Calu3 (cell line): ENCODE data around the gene PLCXD3. TPM values are rescaled to one million over a fixed set of nuclear protein-coding genes. Genes with fewer than 3 reads are reported as not detected.

ENCODE experiments used
- BruUV-seq: library from RNA; stranded (reverse); fragments of 400-500 nt; replicated peaks from 2 replicates; lab custom pipeline; 2021; lab: Mats Ljungman, UMichigan
- CTCF ChIA-PET: fragments of 300-600 bp; sonication (Branson Sonifier 250); formaldehyde crosslinking; loops from one replicate; lab custom pipeline; 2022; ENCODE audit warnings: antibody characterized with exemption; lab: Charles Lee
- DNase-seq: peaks from one replicate; pipeline ENCODE4 v3.0.0; 2022
- H3K27ac Mint-ChIP-seq: one replicate; pipeline ENCODE4 v1.8.0; 2022; ENCODE audit warnings: mixed read lengths; ENCODE audit not compliant: unreplicated experiment
- H3K27me3 Mint-ChIP-seq: one replicate; pipeline ENCODE4 v1.8.0; 2022; ENCODE audit warnings: mixed read lengths; ENCODE audit not compliant: unreplicated experiment
- H3K36me3 Mint-ChIP-seq: one replicate; pipeline ENCODE4 v1.8.0; 2022; ENCODE audit warnings: mild to moderate bottlenecking, moderate library complexity, mixed read lengths; ENCODE audit not compliant: insufficient read depth, unreplicated experiment
- H3K4me1 Mint-ChIP-seq: one replicate; pipeline ENCODE4 v1.8.0; 2022; ENCODE audit warnings: mild to moderate bottlenecking, low read depth, mixed read lengths; ENCODE audit not compliant: unreplicated experiment
- H3K4me3 Mint-ChIP-seq: one replicate; pipeline ENCODE4 v1.8.0; 2022; ENCODE audit warnings: mild to moderate bottlenecking, low read depth, moderate library complexity, mixed read lengths; ENCODE audit not compliant: unreplicated experiment
- H3K9me3 Mint-ChIP-seq: one replicate; pipeline ENCODE4 v1.8.0; 2022; ENCODE audit warnings: low read depth, mixed read lengths; ENCODE audit not compliant: unreplicated experiment
- CTCF ChIP-seq: fragments of 200-600 bp; IDR thresholded peaks from one replicate; pipeline ENCODE4 v1.8.0; 2022; ENCODE audit warnings: antibody characterized with exemption; ENCODE audit not compliant: unreplicated experiment
- intact Hi-C: fragments of 100-400 bp; cut with micrococcal nuclease; formaldehyde crosslinking; loops from one replicate; pipeline ENCODE4 v1.10.0; 2022; ENCODE audit not compliant: unreplicated experiment
- total RNA-seq: library from RNA; stranded (reverse); gene quantifications from 2 replicates; pipeline ENCODE4 v1.2.3, GENCODE V29; 2022

The PLCXD3 gene
- total RNA-seq, 1 experiment from 2014 or later, result not detected

DNA sequence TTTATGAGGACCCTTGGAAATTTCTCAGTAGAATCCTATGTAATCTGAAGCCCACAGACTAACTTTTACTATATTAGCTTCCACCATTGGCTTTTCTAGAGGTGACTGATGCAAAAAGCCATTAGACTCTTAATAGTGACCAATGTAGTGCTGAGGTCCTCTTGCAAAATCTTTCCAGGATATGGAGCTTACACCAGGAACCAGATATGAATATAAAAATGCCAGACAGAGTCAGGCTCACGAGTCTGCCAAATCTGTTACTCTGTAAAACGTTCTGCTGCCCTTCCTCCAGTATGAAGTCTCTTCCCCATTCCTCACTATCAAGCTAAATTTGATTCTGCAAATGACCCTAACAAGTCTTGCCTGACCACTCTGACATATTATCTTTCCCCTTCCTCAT lies 223.7 kb downstream of the PLCXD3 start:
- TF ChIP-seq CTCF, result no peak
- H3K4me3 Mint-ChIP-seq, result no peak overlapping the region
- BruUV-seq, result no TSS peak
- H3K4me1 Mint-ChIP-seq, result no peaks in the 10 kb centered on the region
- H3K27me3 Mint-ChIP-seq, result peaks cover 14% of the 10 kb centered on the region
- intact Hi-C loops, result no loop called here
- H3K36me3 Mint-ChIP-seq, result no peaks in the 10 kb centered on the region
- H3K9me3 Mint-ChIP-seq, result peaks cover 11% of the 10 kb centered on the region
- DNase-seq, result no peak
- no peak overlapping the region for H3K27ac Mint-ChIP-seq
- CTCF ChIA-PET, result no interaction called here

DNA sequence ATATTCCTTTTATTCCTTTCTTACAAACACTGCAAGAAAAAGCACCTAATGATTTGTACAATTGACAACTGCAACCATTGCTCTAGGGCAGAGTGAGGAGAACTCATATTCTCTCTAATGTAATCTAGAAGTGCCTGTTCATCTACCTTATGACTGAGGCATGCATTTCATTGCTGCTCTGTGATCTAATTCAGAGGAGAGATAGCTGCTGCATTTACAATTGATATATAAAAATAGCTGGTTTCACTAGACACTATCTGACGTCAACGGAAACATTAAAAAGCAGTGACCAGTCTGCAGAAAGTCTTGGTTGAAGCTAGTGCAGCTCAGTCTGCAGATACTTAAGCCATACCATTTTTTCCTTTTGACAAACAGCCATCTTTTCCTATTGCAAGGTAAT lies 224.2 kb downstream of the PLCXD3 start:
- no peak for DNase-seq
- Mint-ChIP-seq H3K27me3 (peaks cover 14% of the 10 kb centered on the region), H3K27ac (no peak overlapping the region), H3K4me1 (no peaks in the 10 kb centered on the region), H3K9me3 (peaks cover 11% of the 10 kb centered on the region), H3K36me3 (no peaks in the 10 kb centered on the region), H3K4me3 (no peak overlapping the region)
- CTCF ChIA-PET, result no interaction called here
- TF ChIP-seq CTCF, result no peak
- intact Hi-C loops, result no loop called here
- BruUV-seq, result no TSS peak

GRCh38 chr5:41284938-41285337 lies 225.5 kb downstream of the PLCXD3 start:
- Mint-ChIP-seq H3K4me3 (no peak overlapping the region), H3K27ac (no peak overlapping the region), H3K36me3 (no peaks in the 10 kb centered on the region), H3K9me3 (peaks cover 11% of the 10 kb centered on the region), H3K27me3 (peaks cover 14% of the 10 kb centered on the region), H3K4me1 (no peaks in the 10 kb centered on the region)
- DNase-seq, result no peak
- BruUV-seq, result no TSS peak
- intact Hi-C loops, result no loop called here
- CTCF ChIA-PET, result interaction anchor here (0.7 kb wide), 1 partner anchor 422 kb away, joined by 5 read pairs; no protein-coding TSS in a partner anchor
- no peak for TF ChIP-seq CTCF

DNA sequence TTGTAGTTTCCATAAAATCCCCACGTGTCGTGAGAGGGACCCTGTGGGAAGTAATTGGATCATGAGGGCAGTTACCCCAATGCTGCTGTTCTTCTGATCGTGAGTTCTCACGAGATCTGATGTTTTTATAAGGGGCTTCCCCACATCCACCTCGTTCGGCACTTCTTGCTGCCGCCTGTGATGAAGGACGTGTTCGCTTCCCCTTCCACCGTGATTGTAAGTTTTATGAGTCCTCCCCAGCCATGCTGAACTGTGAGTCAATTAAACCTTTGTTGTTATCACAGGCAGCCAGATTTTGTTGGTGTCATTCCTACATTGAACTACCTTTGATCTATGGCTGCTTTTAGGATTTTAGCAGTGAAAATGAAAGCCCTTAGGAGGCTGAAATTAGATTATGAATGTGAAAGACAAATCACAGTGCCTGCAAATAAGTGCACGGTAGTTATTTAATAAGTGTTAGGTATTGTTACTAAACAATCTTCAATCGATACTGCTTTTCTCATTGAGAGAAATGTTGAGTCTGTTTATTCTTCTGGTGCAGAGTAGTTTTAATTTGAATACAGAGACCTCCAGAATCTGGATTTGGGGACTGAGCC lies 229.1 kb downstream of the PLCXD3 start:
- intact Hi-C loops, result no loop called here
- no peak overlapping the region for H3K4me3 Mint-ChIP-seq
- H3K27me3 Mint-ChIP-seq, result peaks cover 21% of the 10 kb centered on the region
- H3K27ac Mint-ChIP-seq, result no peak overlapping the region
- CTCF ChIA-PET, result no interaction called here
- TF ChIP-seq CTCF, result no peak
- no peak for DNase-seq
- BruUV-seq, result no TSS peak
- no peaks in the 10 kb centered on the region for H3K36me3 Mint-ChIP-seq
- H3K9me3 Mint-ChIP-seq, result no peaks in the 10 kb centered on the region
- H3K4me1 Mint-ChIP-seq, result no peaks in the 10 kb centered on the region
